ENCODE data around the gene KRTAP5-2. TPM values are rescaled to one million over a fixed set of nuclear protein-coding genes. Genes with fewer than 3 reads are reported as not detected.

KRTAP5-2 gene
- total RNA-seq, 1 donor from 2014 or later, result not detected

DNA sequence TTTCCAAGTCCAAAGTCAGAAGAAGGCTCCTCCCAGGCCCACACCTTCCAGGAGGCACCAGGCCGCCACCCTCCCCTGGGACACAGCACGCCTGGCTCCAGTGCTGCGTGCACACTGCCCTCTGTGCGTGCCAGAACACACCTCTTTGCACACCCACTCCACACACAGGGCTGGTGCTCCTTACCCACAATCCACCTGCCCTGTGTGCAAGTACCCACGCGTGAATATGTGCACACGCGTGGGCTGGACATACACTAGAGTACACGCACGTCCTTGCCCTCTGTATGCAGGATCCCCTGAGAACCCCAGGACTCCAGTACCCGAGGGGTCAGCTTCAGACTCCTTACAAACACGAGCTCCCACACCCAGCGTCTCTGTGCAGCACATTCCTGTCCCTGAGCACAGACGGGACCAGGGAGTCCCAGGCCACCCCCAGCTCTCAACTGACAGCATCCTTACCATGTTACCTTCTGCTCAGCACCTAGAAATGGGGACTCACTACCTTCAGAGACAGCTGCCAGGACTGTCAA lies 28.8 kb downstream of the KRTAP5-2 start:
- intact Hi-C loops (cut with micrococcal nuclease), result no loop called here

DNA sequence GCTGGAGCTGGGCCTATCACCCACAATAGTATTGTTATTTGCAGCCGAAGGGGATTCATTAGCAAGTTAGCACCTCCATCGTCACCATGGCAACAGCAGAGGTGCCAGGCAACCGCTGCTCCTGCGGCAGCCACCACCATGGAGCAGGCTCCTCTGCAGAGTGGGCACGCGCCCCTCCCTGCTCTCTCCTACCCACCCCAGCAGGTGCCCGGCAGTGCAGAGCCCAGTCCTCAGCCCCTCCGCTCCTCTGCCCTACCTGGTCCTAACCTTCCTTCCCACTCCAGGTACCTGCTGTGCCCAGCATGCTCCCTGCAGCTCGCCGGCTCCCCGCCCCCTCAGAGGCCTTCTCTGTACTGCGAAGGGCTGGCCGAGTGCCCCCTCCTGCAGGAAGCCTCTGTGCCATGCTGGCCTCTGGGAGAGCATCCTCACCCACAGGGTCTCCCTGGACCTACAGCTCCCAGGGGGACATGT lies 29.6 kb downstream of the KRTAP5-2 start:
- intact Hi-C loops (cut with micrococcal nuclease), result no loop called here

DNA sequence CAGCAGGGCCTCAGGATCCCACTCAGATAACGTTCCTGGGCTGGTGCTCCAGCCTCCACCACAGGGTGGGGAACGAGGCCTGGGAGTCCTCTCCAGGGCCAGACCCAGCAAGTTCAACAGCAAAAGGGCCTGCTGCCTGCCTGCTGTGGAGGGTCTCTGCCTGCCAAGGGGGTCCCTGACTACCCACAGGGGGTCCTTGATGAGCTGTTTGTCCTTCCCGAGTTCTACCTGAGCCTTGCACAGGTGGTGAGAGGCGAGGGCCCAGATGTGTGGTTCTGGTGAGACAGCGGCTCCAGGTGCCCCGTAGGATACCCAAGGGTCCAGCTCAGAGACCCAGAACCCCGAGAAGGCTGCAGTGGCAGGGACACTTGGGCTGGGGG lies 30.4 kb downstream of the KRTAP5-2 start:
- intact Hi-C loops (cut with micrococcal nuclease), result no loop called here

DNA sequence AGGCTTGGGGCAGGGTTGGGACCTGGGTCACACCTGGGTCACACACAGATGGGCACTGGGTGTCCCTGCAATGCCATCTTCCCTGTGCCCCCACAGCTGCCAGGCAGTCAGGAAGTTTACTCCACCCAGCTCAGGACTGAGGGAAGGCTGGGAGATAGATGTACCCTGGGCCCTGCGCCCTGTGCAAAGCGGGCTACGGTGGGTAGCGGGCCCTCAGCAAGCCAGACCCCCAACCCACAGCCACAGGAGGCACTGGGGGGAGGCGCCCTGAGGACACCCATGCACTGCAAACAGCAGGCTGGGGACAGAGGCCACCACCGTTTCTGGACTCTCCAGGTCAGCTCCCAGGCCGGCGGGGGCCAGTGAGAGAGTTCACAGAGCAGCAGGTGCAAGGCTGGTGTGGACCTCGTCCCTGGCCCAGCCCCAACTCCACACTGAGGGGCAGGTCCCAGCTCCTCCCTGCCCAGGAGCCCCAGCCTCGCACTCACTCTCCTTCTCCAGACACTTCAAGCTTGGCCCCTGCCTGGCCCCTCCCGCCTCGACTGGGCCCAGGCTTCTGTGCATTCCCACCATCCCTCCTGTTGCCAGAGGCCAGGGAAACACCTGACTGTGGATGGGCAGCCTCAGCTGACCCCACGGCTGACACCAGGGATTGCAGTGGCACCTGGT lies 30.9 kb downstream of the KRTAP5-2 start:
- intact Hi-C loops (cut with micrococcal nuclease), result no loop called here

DNA sequence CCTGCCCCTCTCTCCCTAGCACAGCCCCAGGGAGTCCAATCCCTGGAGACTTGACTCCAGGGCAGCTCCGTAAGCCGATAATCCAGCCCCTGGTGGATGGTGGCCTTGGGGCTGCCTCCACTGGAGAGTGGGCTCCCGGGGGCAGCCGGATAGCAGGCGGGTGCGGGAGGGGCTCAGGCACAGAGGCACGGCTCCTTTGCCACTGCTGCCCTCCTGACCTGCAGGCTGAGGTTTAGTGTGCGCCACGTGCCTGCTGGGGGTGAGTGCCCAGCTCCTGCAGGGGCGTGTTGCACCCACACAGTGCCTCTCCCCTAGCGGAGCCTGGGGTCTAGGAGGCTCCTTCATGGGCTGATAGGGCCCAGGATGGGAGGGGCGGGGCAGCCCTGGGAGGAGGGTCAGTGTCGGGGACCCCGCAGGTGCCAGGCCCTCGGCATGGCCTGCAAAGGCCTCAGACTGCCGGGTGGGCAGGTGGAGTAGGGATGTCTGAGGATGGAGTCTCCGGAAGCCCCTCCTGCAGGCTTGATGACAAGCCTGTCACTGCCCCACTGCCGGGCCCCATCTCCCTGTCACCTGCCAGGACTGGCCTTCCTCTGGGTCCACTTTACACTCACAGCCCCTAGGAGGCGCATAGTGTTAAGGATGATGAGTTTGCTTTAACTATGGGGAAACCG lies 31.6 kb downstream of the KRTAP5-2 start:
- intact Hi-C loops (cut with micrococcal nuclease), result no loop called here

DNA sequence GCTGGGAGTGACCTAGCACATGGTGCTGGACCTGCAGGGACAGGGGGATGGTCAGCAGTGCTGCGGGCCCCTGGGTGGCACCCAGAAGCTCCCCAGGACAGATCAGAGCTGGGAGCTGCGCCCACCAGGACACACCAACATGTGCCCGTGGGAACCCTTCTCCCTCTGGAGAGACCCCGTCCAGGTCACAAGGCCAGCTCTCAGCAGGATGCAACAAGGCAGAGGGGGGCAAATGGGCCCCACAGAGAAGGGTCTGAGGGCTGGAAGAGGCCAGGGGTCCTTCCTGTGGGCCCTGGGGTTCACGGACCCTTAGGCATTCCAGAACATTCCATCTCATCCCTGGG lies 32.2 kb downstream of the KRTAP5-2 start:
- intact Hi-C loops (cut with micrococcal nuclease), result no loop called here

DNA sequence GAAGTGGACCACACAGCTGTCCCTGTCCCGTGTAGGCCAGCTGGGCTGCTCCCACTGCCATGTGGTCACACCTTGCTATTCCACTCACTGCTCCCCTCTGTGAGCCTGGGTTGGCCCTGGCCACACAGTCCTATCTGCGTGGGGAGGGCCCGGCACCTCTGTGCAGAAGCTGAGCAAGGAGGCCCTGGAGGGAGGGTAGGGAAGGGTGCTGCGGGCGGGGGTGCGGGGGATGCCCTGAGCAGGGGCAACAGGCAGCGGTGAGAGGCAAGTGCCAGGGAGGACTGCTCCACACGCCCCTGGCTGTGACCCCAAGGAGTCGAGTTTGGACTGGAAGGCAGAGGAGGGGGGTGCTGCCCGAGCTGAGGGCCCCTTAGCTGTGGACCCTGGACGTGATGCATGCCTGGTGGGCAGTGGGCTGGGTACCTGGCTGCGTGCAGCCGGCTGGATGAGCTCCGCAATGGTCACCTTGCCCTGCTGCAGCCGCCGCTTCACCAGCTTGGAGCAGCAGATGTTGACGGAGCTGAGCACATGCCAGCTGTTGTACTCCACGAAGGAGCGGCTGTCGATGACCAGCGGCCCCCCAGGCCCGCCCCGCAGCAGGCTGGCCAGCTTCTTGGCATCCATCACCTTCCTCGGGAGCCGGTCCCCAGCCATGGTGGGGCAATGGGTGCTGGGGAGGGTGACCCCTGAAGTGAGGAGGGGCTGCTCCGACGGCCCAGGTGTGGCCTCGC lies 32.8 kb downstream of the KRTAP5-2 start:
- intact Hi-C loops (cut with micrococcal nuclease), result no loop called here

DNA sequence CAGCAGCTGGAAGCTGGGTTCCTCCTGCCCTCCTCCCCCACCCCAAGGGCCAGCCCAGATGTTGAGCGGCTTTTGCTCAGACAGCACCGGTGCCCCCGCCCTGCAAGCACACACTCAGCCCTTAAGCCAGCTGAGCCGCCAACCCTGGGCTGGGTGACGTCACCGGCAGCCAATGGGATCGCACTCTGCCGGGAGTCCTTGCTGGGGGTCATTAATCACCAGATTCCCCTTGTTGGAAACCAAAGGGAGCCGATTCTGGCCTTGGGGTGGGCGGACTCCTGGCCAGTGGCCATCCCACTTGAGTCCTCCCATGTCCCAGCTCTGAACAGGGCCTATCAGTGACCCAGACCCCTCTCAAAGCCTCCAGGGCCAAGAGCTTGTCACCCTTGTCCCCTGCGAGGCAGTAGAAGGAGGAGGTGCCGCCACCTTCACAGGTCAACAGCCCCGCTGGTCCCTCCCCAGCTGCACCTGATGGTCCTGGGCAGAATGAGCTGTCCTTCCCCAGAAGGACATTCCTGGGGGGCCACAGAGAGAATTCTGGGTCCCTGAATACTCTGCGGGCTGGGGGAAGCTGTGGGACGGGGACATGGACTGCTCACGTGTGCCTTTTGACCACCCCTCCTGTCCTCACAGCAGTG lies 33.4 kb downstream of the KRTAP5-2 start:
- intact Hi-C loops (cut with micrococcal nuclease), result no loop called here

DNA sequence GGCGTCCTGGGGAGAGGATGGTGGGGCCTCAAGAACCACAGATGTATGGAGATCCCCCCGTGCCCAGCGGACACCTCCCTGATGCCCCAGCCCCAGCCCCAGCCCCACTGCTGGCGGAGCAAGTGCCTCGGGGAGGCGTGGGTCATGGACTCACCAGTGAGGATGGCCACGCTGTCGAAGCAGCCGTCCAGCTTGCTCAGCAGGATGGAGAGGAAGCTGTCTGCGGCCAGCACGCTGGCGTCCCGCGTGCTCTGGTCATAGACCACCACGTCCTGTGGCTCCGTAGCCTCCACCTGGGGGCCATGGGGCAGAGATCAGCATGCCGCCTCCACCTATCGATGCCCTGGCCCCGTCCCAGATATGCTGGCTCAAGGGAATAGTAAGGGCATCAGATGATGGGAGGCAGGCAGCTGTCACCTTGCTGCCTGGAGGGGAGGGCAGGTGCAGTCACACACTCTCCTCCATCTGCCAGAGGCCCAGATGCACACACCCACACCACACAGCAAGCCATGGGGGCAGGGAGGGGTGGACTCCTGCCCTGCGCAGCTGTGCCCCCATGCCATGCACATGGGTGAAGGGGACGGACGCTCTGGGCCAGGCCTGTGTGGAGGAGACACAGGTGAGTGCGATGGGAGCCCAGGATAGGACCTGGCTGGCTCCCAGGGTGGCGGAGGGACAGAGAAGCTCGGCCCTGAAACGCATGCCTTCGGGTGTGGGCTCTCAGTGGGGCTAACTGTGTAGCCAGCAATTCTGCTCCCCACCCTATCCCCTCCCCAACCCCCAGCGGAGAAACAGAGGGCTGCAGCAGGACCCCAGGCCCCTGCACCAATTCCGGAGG lies 34.2 kb downstream of the KRTAP5-2 start:
- intact Hi-C loops (cut with micrococcal nuclease), result no loop called here

DNA sequence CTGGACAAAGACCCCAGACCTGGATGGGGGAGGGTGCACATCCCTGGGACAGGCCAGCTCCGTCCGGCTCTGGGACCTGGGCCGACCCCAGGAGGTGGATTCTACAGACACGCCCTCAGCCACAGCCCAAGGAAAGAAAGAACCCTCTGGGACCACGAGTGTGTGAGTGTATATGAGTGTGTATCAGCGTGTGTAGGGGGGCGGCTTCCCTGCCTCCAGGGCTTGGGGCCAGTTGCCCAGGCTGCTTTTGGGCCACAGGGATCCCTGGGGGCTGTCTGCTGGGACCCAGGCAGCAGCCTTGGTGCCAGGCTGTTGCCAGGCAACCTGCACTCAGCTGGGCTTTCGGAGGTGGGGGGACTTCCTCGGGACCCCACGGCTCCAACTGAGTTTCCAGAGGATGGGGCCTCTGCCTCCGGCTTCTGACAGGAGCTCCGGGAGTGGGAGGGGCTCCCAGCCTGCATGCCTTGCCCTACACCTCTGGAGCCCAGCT lies 34.9 kb downstream of the KRTAP5-2 start:
- intact Hi-C loops (cut with micrococcal nuclease), result no loop called here

DNA sequence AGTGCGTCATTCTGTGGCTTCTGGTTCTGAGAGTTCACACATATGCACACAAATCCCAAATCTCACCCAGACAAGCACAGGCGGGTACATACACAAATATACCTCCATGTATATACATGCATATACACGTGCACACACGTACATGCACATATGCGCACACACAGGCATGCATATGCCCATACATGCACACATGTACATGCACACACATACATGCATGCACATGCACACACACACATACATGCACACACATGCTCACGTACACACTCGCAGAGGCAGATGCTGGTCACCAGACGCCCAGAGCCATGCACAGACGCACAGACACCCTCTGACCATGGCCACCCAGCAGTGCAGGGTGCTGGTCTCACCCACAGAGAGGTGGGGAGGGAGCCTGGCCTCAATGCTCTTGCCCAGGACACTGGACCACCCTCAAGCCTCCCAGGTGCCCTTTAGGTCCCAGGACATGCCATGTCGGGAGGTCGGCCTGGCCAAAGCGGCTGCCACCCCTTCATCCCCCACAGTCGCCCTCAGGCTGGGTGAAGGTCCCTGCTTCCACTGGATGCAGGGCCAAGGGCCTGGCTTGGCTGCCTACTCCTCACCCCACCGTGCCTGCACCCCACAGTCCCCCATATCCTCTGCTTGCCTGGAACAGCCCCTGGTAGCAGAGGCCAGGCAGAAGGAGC lies 35.5 kb downstream of the KRTAP5-2 start:
- intact Hi-C loops (cut with micrococcal nuclease), result no loop called here

DNA sequence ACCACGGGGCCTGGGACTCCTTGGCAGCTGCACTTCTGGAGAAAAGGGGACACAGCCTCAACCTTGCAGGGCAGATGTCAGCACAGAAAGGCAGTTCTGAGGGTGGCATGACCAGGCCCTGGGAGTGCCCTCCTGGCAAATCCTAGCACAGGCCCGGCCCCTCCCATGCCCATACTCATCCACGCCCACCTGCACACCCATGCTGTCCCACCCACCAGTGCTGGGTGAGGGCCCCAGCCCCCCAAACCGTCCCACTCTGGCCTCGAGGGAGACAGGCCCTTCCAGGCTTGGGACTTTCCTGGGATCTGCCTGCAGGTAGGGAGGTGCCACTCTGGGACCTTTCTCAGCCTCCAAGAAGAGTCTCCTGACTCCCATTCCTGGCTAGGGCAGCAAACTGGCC lies 36.1 kb downstream of the KRTAP5-2 start:
- intact Hi-C loops (cut with micrococcal nuclease), result no loop called here

DNA sequence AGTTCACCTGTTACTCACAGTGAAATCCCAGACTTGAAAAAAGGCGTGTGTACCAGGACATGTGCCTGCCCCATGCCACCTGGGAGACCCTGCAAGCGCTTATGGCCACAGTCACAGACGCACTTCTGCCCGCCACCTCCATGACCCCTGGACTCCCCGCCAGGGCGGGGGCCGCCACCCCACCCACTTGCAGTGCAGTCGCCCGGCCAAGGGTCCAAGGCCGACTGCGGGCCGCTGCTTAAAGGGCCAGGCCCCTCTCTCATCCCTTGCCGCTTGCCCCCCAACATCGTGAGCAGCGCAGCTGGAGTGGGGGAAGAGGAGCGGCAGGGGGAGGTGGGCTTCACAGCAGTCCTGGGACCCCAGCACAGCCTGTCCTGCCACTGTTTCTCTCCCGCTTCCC lies 36.8 kb downstream of the KRTAP5-2 start:
- intact Hi-C loops (cut with micrococcal nuclease), result no loop called here

DNA sequence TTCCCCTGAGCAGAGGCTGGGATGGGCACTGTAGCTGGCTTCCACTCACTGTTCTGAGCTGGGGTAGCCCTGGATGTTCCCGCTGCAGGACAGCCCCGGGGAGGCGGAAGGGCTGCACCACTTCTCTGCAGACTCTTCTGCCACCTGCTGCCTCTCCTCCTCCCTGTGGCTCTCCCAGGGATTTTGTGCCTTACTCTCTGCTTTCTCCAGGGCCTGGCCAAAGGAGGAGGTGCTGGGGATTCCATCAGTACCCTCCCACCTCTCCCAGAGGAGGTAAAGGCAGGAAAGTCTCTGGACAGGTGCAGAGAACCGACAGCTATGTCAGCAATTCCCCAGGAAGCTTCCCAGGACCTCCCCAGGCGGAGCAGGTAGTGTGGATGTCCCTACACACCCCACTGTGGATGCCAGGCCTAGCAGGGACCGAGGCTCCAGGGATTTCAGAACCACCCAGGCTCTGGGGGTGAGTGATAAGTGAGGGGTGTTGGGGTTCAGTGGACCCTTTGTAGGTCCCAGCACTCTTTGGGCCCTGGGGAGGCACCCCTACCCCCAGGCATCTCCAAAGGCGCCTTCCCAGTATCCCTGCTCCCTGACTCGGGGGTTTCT lies 37.3 kb downstream of the KRTAP5-2 start:
- intact Hi-C loops (cut with micrococcal nuclease), result no loop called here

DNA sequence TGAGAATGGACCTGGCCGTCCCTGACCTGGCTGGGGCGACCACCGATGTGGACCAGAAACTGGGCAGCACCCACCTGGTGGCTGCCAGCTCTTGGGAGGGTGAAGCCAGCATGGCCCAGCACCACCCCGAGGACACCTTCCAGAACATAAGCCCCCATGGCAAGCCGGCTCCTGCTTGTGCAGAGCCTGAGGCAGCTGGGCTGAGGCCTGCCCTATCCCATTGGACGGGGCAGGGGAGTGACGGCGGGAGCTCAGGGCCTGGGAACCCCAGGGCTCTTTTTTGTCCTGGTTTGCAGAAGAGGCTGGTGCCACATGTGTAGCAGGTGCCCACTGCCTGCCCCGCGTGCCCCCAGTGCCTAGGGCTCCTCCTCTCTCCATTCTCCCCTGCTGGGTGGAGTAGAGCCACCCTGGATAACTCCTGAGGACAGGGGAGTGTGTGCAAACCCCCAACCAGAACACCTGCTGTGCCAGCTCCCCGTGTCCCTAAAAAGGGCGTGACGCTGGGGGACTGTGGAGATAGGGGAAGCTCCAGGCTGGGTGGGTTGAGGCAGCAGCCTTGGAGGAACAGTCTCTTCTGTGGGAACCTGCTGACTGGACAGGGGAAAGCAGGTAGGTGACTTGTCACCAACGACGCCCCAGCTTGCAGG lies 38.0 kb downstream of the KRTAP5-2 start:
- intact Hi-C loops (cut with micrococcal nuclease), result no loop called here

DNA sequence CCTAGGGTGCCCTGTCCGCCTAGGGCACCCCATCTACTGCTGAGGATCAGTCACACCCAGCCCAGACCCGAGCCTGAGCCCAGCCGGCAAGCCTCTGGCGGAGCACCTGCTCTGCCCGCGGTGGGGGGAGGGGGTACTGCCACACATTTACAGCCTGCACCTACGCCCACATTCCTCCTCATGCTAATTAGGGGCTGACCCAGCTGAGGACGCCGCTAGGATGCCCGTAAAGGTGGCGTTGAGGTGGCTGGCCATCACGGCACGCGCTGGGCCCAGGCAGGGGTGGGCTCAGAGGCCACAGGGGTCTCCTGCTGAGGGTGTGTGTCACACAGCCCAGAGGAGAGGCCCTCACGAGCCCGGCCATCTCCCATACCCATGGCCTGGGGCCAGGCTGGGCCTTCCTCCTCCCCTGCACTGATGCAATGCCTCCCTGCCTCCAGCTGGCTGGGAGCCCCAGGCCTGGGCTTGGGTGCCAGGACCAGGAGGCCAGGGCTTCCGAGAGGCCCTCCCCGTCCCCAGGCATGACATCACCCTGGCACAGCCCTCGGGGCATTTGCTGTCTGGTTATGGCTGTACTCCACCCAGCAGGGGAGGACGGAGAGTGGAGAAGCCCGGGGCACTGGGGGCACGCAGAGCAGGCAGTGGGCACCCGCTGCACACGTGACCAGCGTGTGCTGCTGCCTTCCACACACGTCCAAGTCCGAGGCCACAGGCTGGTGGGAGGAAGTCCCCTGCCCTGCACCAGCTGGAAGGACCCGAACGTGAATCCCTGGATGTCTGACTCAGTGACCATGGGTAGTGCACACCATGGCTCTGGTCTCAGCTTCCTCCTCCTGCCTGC lies 38.8 kb downstream of the KRTAP5-2 start:
- intact Hi-C loops (cut with micrococcal nuclease), result no loop called here

DNA sequence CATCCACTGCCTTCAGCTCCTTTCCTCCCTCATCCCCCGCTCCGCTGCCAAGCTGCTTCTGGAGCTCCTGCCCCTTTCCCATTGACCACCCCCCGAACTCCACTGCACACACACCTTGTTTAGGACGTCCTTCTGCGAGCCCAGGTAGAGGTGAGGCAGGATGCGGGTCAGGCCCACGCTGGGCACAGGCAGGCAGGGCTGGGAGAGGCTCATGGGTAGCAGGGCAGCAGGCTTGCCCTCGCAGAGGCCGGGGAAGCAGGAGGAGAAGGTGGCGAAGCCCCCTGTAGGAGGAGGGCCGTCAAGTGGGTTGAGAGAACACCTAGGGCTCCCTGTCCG lies 39.4 kb downstream of the KRTAP5-2 start:
- intact Hi-C loops (cut with micrococcal nuclease), result no loop called here
